Heart right ventricle (tissue), 16 donors: ENCODE data around the gene FRMD3. TPM values are rescaled to one million over a fixed set of nuclear protein-coding genes. Genes with fewer than 3 reads are reported as not detected.

Experiments used
- ATAC-seq, 8 donors: fragments of 200-7000 bp; cut with Tn5 transposase; one replicate each; pipeline ENCODE4 v1.9.1; 2020; ENCODE audit warnings: mild to moderate bottlenecking in 8 of 8, moderate library complexity in 8 of 8, moderate number of reproducible peaks in 1 of 8
- DNase-seq, 2 donors: peaks; one replicate each; pipeline ENCODE4 v3.0.0-alpha.2; 2020
- H3K27ac ChIP-seq, 10 donors: fragments of 200-600 bp; sonication (generic) in 2 of 10; one replicate each; pipeline versions ENCODE4 v1.5.0 to v1.8.0; 2020 to 2022; ENCODE audit warnings: mild to moderate bottlenecking in 3 of 10
- H3K27me3 ChIP-seq, 7 donors: fragments of 200-600 bp; one replicate each; pipeline ENCODE4 v1.8.0; 2021 to 2022; ENCODE audit warnings: mild to moderate bottlenecking in 2 of 7
- H3K36me3 ChIP-seq, 9 donors: fragments of 200-600 bp; sonication (generic) in 1 of 9; one replicate each; pipeline versions ENCODE4 v1.5.0 to v1.8.0; 2020 to 2022; ENCODE audit warnings: mild to moderate bottlenecking in 2 of 9
- H3K4me1 ChIP-seq, 9 donors: fragments of 200-600 bp; sonication (generic) in 1 of 9; one replicate each; pipeline versions ENCODE4 v1.5.0 to v1.8.0; 2020 to 2022; ENCODE audit warnings: mild to moderate bottlenecking in 4 of 9
- H3K4me3 ChIP-seq, 10 donors: fragments of 200-600 bp; sonication (generic) in 2 of 10; one replicate each; pipeline versions ENCODE4 v1.5.0 to v1.8.0; 2020 to 2022; ENCODE audit warnings: mild to moderate bottlenecking in 7 of 10, moderate library complexity in 2 of 10
- H3K9me3 ChIP-seq, 11 donors: fragments of 200-600 bp in 10 of 11; sonication (generic) in 2 of 11; one replicate each; pipeline versions ENCODE4 v1.5.0 to v1.8.0; 2013 to 2022; ENCODE audit warnings: mild to moderate bottlenecking in 2 of 11, control low read depth in 1 of 11, moderate library complexity in 1 of 11
- WGBS, 2 donors: extraction: QIAGEN DNeasy Blood & Tissue Kit; methylation state at CpG; one replicate each; pipeline ENCODE4 v1.1.7; 2013; ENCODE audit warnings: inconsistent platforms in 1 of 2; 5-methylcytosine and 5-hydroxymethylcytosine counted together
- intact Hi-C, 10 donors: fragments of 100-400 bp; cut with DNase I; formaldehyde crosslinking; loops; one replicate each; pipeline versions ENCODE4 v1.11.1 to v1.14.2; 2022
- polyA plus RNA-seq, 2 donors: library from polyadenylated mRNA; stranded (reverse); fragments of 200-250 nt; gene quantifications; one replicate each; pipeline ENCODE4 v1.2.3, GENCODE V29; 2013
- total RNA-seq, 10 donors: library from RNA; stranded (reverse); fragmentation: NEBNext Ultra II Directional in 3 of 10; extraction: Animal tissue kit (Norgen Biotek cat#: 25700) in 3 of 10; gene quantifications; one replicate each; pipeline versions ENCODE4 v1.2.1 to v1.2.4, GENCODE V29; 2021 to 2023
- TF ChIP-seq, protein P1 (sequence below), 9 donors: fragments of 200-600 bp; sonication (generic) in 2 of 9; IDR thresholded peaks; one replicate each; pipeline versions ENCODE4 v1.5.0 to v1.8.0; 2021 to 2022; ENCODE audit warnings: antibody characterized with exemption in 9 of 9, mild to moderate bottlenecking in 5 of 9, moderate library complexity in 1 of 9
- donor health status: Arrhythmogenic right ventricular cardiomyopathy.
- donor health status: ischemic (EF 13 %, LVEDD 7.1; RV severe dilation, severe dysfunction).
- donor health status: healthy with polysubstance abuse.
- donor health status: DM: no; HTN: yes; CAD: no.
- donor health status: DM: no; HTN: no; CAD: no.
- donor health status: ischemic (EF 25% LVEDD 6.9; RV normal size, moderate dysfunction).
- donor health status: ischemic (EF 25% LVEDD 5.7; RV mildly dilated, moderate dysfunction).
- donor health status: healthy.
- donor health status: DM: yes; HTN: yes; CAD: no.
- donor health status: Ischemic cardiomyopathy.
- donor health status: ischemic (EF 35%, LVEDD 5.7; RV mildly dilated, moderate dysfunction).
- donor health status: nonischemic (EF 11% LVEDD 7.7; RV severe dilation, severe dysfunction).
- donor health status: DM: yes; HTN: yes; CAD: no.
- donor health status: PGD.
- donor health status: ischemic (EF 29% LVEDD 5.4; RV normal size, mild dysfunction).
- donor health status: nonischemic (EF 23%, LVEDD 6.1; RV moderate dilation, normal function).

The FRMD3 gene
- total and polyA plus RNA-seq, 12 donors: 23.1 to 145 (median 98.8) TPM

DNA sequence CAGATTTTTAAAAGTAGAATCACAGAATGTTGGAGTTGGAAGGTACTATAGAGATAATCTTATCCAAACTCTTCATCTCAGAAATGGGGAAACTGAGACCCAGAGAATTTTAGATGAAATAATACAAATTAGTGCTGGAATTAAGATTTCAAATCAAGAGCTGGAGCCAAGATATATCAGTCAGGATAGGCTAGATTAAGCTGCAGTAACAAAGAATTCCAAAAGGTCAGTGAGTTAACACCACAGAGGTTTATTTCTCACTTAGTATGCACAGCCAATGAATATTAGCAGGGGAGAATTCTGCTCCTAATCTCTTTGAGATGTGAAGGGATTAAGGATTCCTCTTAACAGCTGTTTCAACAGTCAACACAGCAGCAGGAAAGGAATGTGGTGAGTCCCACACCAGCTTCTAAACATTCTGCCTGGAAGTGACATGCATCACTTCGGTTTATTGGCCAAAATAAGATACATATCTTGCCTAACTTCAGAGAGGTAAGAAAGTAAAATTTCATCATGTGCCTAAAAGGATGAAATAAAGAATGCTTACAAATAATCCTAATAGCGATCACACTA is 136.8 kb downstream of the FRMD3 start:
- peaks cover 0 to 7% (median 0%) of the 10 kb centered on the region in 11 donors for H3K9me3 ChIP-seq
- no peaks in the 10 kb centered on the region for H3K27me3 ChIP-seq
- intact Hi-C loops: no loop called here
- H3K27ac ChIP-seq: no peak overlapping the region
- 92 to 93% methylated on average over 2 of the region's 2 CpGs for whole genome bisulfite sequencing, 2 donors
- TF ChIP-seq, protein P1, sequence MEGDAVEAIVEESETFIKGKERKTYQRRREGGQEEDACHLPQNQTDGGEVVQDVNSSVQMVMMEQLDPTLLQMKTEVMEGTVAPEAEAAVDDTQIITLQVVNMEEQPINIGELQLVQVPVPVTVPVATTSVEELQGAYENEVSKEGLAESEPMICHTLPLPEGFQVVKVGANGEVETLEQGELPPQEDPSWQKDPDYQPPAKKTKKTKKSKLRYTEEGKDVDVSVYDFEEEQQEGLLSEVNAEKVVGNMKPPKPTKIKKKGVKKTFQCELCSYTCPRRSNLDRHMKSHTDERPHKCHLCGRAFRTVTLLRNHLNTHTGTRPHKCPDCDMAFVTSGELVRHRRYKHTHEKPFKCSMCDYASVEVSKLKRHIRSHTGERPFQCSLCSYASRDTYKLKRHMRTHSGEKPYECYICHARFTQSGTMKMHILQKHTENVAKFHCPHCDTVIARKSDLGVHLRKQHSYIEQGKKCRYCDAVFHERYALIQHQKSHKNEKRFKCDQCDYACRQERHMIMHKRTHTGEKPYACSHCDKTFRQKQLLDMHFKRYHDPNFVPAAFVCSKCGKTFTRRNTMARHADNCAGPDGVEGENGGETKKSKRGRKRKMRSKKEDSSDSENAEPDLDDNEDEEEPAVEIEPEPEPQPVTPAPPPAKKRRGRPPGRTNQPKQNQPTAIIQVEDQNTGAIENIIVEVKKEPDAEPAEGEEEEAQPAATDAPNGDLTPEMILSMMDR (IDR thresholded peaks at IDR 0.05): no peak
- H3K4me3 ChIP-seq: no peak overlapping the region
- no peaks in the 10 kb centered on the region for H3K36me3 ChIP-seq
- ATAC-seq (no peak), DNase-seq (no peak)
- peaks cover 0 to 29% (median 7%) of the 10 kb centered on the region in 9 donors for H3K4me1 ChIP-seq

DNA sequence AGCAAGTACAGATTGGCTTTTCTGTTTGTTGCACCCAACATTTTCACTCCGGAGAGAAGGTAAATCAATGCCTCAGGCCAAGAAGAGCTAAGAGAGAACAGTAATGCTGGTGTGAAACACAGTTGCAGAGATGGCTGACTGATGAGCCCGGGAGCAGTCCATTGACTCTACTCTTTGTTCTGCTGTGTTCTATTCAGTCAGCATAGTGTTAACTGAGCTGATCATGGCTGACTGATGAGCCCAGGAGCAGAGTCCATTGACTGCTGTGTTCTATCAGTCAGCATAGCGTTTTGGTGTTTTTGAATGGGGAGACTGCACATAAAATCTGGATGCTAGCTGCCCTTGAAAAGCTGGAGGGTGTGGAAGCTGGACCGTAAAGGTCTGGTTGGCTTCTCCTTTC is 141.4 kb downstream of the FRMD3 start:
- WGBS, 2 donors: 94 to 96% methylated on average over 4 of the region's 4 CpGs
- Histone ChIP-seq H3K36me3 (no peaks in the 10 kb centered on the region), H3K27ac (no peak overlapping the region), H3K9me3 (peaks cover 0 to 7% (median 0%) of the 10 kb centered on the region in 11 donors), H3K4me3 (no peak overlapping the region), H3K4me1 (peaks cover 0 to 9% (median 0%) of the 10 kb centered on the region in 9 donors), H3K27me3 (no peaks in the 10 kb centered on the region)
- ATAC-seq (no peak), DNase-seq (no peak)
- intact Hi-C loops: loop anchor here in 2 of 10 donors (10.0 kb wide), 2 partner anchors 48 to 58 kb away; no protein-coding TSS in a partner anchor
- TF ChIP-seq, protein P1 (IDR thresholded peaks at IDR 0.05): no peak

DNA sequence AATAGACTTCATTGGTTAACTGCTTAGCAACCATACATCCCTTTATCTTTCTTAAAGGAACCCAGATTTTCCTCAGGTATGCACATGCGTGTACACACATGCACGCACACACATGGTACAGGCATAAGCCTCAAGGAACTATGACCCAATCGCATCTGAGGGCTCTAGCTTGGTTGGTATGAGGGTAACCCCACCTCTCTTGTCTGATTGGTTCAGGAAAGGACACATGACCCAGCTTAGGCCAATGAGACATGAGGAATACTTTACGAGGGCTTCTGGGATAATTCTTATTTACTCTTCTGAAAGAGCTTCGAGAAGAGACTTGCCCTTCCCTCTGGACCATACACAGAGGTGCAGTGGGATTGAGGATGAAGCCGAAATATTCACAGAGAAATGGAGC is 141.9 kb downstream of the FRMD3 start:
- 95 to 98% methylated on average over 6 of the region's 6 CpGs for WGBS, 2 donors
- H3K4me3 ChIP-seq: no peak overlapping the region
- TF ChIP-seq, protein P1 (IDR thresholded peaks at IDR 0.05): no peak
- H3K36me3 ChIP-seq: no peaks in the 10 kb centered on the region
- no peak overlapping the region for H3K27ac ChIP-seq
- H3K4me1 ChIP-seq: peaks cover 0 to 7% (median 0%) of the 10 kb centered on the region in 9 donors
- H3K9me3 ChIP-seq: peaks cover 0 to 3% (median 0%) of the 10 kb centered on the region in 11 donors
- no peaks in the 10 kb centered on the region for H3K27me3 ChIP-seq
- intact Hi-C loops: loop anchor here in 2 of 10 donors (10.0 kb wide), 2 partner anchors 48 to 58 kb away; no protein-coding TSS in a partner anchor
- no peak for DNase-seq
- ATAC-seq: no peak

DNA sequence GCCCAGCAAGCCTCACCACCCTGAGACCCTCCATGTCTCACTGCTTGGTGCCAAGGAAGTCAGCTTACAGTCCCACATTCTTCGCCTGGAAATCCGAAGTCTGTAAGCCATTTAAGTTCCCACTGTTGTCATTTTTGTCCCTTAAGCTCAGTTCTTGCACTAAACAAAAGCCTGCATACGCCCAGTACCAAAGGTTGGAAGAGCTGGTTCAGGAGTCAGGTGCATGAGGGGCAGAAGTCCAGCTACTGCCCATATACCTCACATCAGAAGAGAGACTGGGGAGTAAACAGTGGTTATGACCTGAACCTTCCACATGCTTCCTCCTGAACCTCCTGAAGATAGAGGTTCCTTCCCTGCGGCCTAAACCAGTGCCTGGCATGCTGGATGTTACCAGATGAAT is 146.0 kb downstream of the FRMD3 start:
- Histone ChIP-seq H3K4me1 (peaks cover 0 to 13% (median 0%) of the 10 kb centered on the region in 9 donors), H3K27me3 (no peaks in the 10 kb centered on the region), H3K36me3 (peaks cover 0 to 3% (median 0%) of the 10 kb centered on the region in 9 donors), H3K27ac (no peak overlapping the region), H3K9me3 (peaks cover 0 to 4% (median 2%) of the 10 kb centered on the region in 11 donors), H3K4me3 (no peak overlapping the region)
- 88 to 92% methylated on average over 4 of the region's 4 CpGs for WGBS, 2 donors
- DNase-seq (no peak), ATAC-seq (no peak)
- TF ChIP-seq, protein P1 (IDR thresholded peaks at IDR 0.05): no peak
- intact Hi-C loops: loop anchor here in 2 of 10 donors (10.0 kb wide), 2 partner anchors 53 to 63 kb away; no protein-coding TSS in a partner anchor
